HepG2 (cell line): Measurements from ENCODE around the gene TMTC2. TPM values are rescaled to one million over a fixed set of nuclear protein-coding genes. Genes with fewer than 3 reads are reported as not detected.

ENCODE experiments used
- ATAC-seq: fragments of 200-7000 bp; cut with Tn5 transposase; 3 replicates; pipeline ENCODE4 v1.9.1; 2020; ENCODE audit warnings: mild to moderate bottlenecking, moderate library complexity
- BruUV-seq: library from RNA; stranded (reverse); fragments of 400-500 nt; replicated peaks from 2 replicates; lab custom pipeline; 2021; lab: Mats Ljungman, UMichigan
- CTCF ChIA-PET: fragments of 300-600 bp; formaldehyde crosslinking; extraction: SDS; loops from one replicate; lab custom pipeline; 2021; ENCODE audit warnings: low total read pairs, inconsistent platforms, low intra/inter-chr PET ratio; lab: Yijun Ruan, JAX
- POLR2A ChIA-PET: fragments of 350-600 bp; sonication (Branson Sonifier 250); formaldehyde crosslinking; loops from one replicate; lab custom pipeline; 2020; ENCODE audit warnings: antibody characterized with exemption, inconsistent platforms; lab: Yijun Ruan, JAX
- DNase-seq: peaks from one replicate; pipeline ENCODE4 v3.0.0-alpha.2; 2015; ENCODE audit warnings: low spot score
- FAIRE-seq: peaks from 3 replicates; lab custom pipeline; 2011; peaks lifted over from hg19 to GRCh38; lab: Jason Lieb, UNC
- H2AFZ ChIP-seq: one replicate; pipeline ENCODE4 v1.6.1; 2011; ENCODE audit warnings: low read length, inconsistent platforms
- H3K27ac ChIP-seq: fragments of 300-600 bp; 3 replicates; pipeline ENCODE4 v1.8.0; 2011; ENCODE audit warnings: mixed run types, mild to moderate bottlenecking, mixed read lengths, low read length, inconsistent platforms; ENCODE audit not compliant: insufficient read depth; ENCODE audit errors: extremely low read length
- H3K27me3 ChIP-seq, 2 experiments: fragments of 200-600 bp in 1 of 2; 2 replicates in 1 of 2; 3 replicates in 1 of 2; pipeline versions ENCODE4 v1.6.0 to v1.8.0; 2011; ENCODE audit warnings: low read length in 2 of 2, mild to moderate bottlenecking in 2 of 2, moderate library complexity in 2 of 2, inconsistent platforms in 1 of 2; ENCODE audit not compliant: insufficient read depth in 2 of 2, control insufficient read depth in 1 of 2
- H3K36me3 ChIP-seq, 2 experiments: fragments of 200-600 bp in 1 of 2; replicated peaks in 1 of 2; 2 replicates in 1 of 2; 3 replicates in 1 of 2; pipeline versions ENCODE4 v1.5.1 to v1.8.0; 2011; ENCODE audit warnings: low read length in 2 of 2, inconsistent platforms in 1 of 2; ENCODE audit not compliant: insufficient read depth in 2 of 2, control insufficient read depth in 1 of 2
- H3K4me1 ChIP-seq: 2 replicates; pipeline ENCODE4 v1.5.1; 2012; ENCODE audit warnings: low read length, inconsistent platforms; ENCODE audit not compliant: insufficient read depth
- H3K4me2 ChIP-seq: 2 replicates; pipeline ENCODE4 v1.6.0; 2011; ENCODE audit warnings: low read depth, low read length, inconsistent platforms
- H3K4me3 ChIP-seq, 3 experiments: fragments of 200-600 bp in 1 of 3; sonication (generic), shearing (Covaris generic) in 1 of 3; replicated peaks in 1 of 3; 2 replicates each; pipeline ENCODE4 v1.5.1; 2011 to 2016; ENCODE audit warnings: low read length in 3 of 3, inconsistent platforms in 2 of 3, low read depth in 2 of 3, mild to moderate bottlenecking in 2 of 3, control low read depth in 1 of 3, mixed read lengths in 1 of 3; ENCODE audit not compliant: insufficient read depth in 1 of 3
- H3K79me2 ChIP-seq: one replicate; pipeline ENCODE4 v1.6.1; 2011; ENCODE audit warnings: low read length, inconsistent platforms; ENCODE audit not compliant: insufficient read depth
- H3K9ac ChIP-seq: 2 replicates; pipeline ENCODE4 v1.6.0; 2011; ENCODE audit warnings: mild to moderate bottlenecking, low read depth, low read length, inconsistent platforms; ENCODE audit not compliant: insufficient read depth
- H3K9me3 ChIP-seq: 2 replicates; pipeline ENCODE4 v1.5.1; 2012; ENCODE audit warnings: mild to moderate bottlenecking, low read length
- H4K20me1 ChIP-seq: 2 replicates; pipeline ENCODE4 v1.6.0; 2011; ENCODE audit warnings: inconsistent platforms, mild to moderate bottlenecking, low read length, moderate library complexity; ENCODE audit not compliant: insufficient read depth
- HDAC2 ChIP-seq: sonication (generic); formaldehyde crosslinking; IDR thresholded peaks from 2 replicates; pipeline ENCODE4 v1.4.0; 2020; ENCODE audit warnings: missing genetic modification reagents
- MAFK ChIP-seq, 2 experiments: IDR thresholded peaks in 1 of 2; conservative IDR thresholded peaks in 1 of 2; 2 replicates each; pipeline ENCODE4 v1.6.1; 2011; ENCODE audit warnings: improper control_type of control experiment in 2 of 2, low read length in 2 of 2
- ZNF792 ChIP-seq: IDR thresholded peaks from 2 replicates; pipeline ENCODE4 v1.6.1; 2016
- WGBS: methylation state at CpG from one replicate; pipeline ENCODE4 v1.1.6; 2017; ENCODE audit warnings: low lambda C conversion rate; 5-methylcytosine and 5-hydroxymethylcytosine counted together
- in situ Hi-C: cut with HindIII; loops from 2 replicates; pipeline ENCODE4 v1.10.0; 2017; ENCODE audit warnings: low pct_unique_long_range_greater_than_20kb; ENCODE audit not compliant: extremely low pct_ligation_motif_present
- intact Hi-C: fragments of 100-400 bp; cut with micrococcal nuclease; formaldehyde crosslinking; loops from one replicate; pipeline ENCODE4 v1.10.0; 2022; ENCODE audit not compliant: unreplicated experiment
- polyA plus RNA-seq, 8 experiments: library from polyadenylated mRNA; depleted of rRNA in 3 of 8; stranded (reverse) in 7 of 8; unstranded in 1 of 8; fragments of >200 nt; fragmentation: Illumina TruSeq in 4 of 8; extraction: Trizol in 4 of 8; gene quantifications; 2 replicates each; pipeline versions ENCODE4 v1.2.1 to v1.2.3, GENCODE V29; 2011 to 2016; ENCODE audit warnings: low read depth in 4 of 8, missing spikeins in 1 of 8, mixed read lengths in 1 of 8; ENCODE audit not compliant: insufficient read depth in 1 of 8
- small RNA-seq, 3 experiments: library from RNA; depleted of rRNA; stranded (forward); fragments of <200 nt; gene quantifications; one replicate each; pipeline ENCODE3, GENCODE V24; 2012; ENCODE audit warnings: low read depth in 2 of 3, low replicate concordance in 1 of 3; ENCODE audit not compliant: insufficient read length in 3 of 3, insufficient read depth in 2 of 3
- total RNA-seq, 5 experiments: library from RNA; depleted of rRNA; stranded (reverse); fragments of >200 nt; fragmentation: Illumina TruSeq; extraction: Trizol; gene quantifications; 2 replicates each; pipeline ENCODE4 v1.2.3, GENCODE V29; 2016; ENCODE audit warnings: low read depth in 1 of 5
- TF ChIP-seq, protein P1 (sequence below): sonication (generic); formaldehyde crosslinking; IDR thresholded peaks from 2 replicates; pipeline ENCODE4 v1.5.1; 2020; ENCODE audit warnings: mild to moderate bottlenecking, missing genetic modification reagents, borderline replicate concordance
- TF ChIP-seq, protein P2 (sequence below): sonication (generic); formaldehyde crosslinking; IDR thresholded peaks from 2 replicates; pipeline ENCODE4 v1.5.1; 2020; ENCODE audit warnings: missing genetic modification reagents, mild to moderate bottlenecking, borderline replicate concordance

Gene TMTC2
- total and polyA plus RNA-seq, 2 of the 13 experiments (the other 11 are each of a cell fraction or from before 2014, with no cell fraction given) = 0.55 to 0.63 TPM

GRCh38 chr12:83181074-83181473 is 494.4 kb downstream of the TMTC2 start:
- ChIA-PET POLR2A (no interaction called here), CTCF (no interaction called here)
- Histone ChIP-seq H3K79me2 (no peaks in the 10 kb centered on the region), H4K20me1 (no peaks in the 10 kb centered on the region), H3K27ac (no peak overlapping the region), H3K27me3 (no peaks in the 10 kb centered on the region), H3K9me3 (peaks cover 8% of the 10 kb centered on the region; the same call in 1 of the 2 replicates), H2AFZ (no peak overlapping the region), H3K4me1 (no peaks in the 10 kb centered on the region), H3K4me2 (no peak overlapping the region), H3K4me3 (no peak overlapping the region), H3K9ac (no peak overlapping the region), H3K36me3 (no peaks in the 10 kb centered on the region)
- no peak for TF ChIP-seq HDAC2 (CRISPR knock-in tag)
- peak; percentile 6 to 57; a peak in 2 of 4 replicates for TF ChIP-seq MAFK (conservative IDR thresholded peaks at IDR 0.05 in 1 of 2, IDR thresholded peaks at IDR 0.05 in 1 of 2; ENCODE audit: low read length in 2 of 2)
- TF ChIP-seq, protein P1, sequence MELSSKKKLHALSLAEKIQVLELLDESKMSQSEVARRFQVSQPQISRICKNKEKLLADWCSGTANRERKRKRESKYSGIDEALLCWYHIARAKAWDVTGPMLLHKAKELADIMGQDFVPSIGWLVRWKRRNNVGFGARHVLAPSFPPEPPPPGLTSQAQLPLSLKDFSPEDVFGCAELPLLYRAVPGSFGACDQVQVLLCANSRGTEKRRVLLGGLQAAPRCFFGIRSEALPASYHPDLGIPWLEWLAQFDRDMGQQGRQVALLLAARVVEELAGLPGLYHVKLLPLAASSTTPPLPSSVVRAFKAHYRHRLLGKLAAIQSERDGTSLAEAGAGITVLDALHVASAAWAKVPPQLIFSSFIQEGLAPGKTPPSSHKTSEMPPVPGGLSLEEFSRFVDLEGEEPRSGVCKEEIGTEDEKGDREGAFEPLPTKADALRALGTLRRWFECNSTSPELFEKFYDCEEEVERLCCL (CRISPR knock-in tag) = no peak
- TF ChIP-seq, protein P2, sequence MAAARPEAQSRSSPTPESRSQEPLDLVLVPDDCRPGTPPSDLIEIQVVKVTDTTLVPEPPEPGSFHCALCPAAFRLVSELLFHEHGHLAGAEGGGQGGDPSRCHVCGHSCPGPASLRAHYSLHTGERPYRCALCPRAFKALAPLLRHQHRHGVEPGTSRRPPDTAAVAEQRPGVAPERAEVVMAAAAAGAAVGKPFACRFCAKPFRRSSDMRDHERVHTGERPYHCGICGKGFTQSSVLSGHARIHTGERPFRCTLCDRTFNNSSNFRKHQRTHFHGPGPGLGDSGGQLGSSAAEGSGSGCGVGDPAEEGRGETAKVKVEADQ = no peak
- no TSS peak for BruUV-seq
- ATAC-seq = no peak
- no peak for FAIRE-seq
- 29% methylated on average over 1 of the region's 1 CpG for WGBS
- in situ Hi-C loops (no loop called here), intact Hi-C loops (no loop called here)
- DNase-seq = no peak

DNA sequence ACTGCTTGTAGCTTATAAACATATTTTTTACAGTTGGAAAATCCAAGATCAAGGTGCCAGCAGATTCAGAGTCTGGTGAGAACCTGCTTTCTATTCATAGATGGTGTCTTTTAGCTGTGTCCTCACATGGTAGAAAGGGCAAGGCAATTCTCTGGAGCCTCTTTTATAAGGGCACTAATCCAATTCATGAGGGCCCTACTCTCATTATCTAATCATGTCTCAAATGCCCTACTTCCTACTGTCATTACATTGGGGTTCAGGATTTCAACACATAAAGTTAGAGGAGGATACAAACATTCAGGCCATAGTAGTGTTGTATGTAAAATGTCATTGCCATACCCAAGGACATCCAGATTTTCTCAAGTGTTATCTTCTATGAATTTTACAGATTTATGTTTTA is 496.4 kb downstream of the TMTC2 start:
- no peaks in the 10 kb centered on the region for H3K27me3 ChIP-seq
- no peaks in the 10 kb centered on the region for H3K36me3 ChIP-seq
- FAIRE-seq = no peak
- no peak overlapping the region for H2AFZ ChIP-seq
- no peak overlapping the region for H3K27ac ChIP-seq
- no peak for TF ChIP-seq ZNF792 (CRISPR knock-in tag)
- TF ChIP-seq, all 625 proteins: peak for 0
- intact Hi-C loops = no loop called here
- BruUV-seq = no TSS peak
- no peak overlapping the region for H3K4me3 ChIP-seq
- no peak for DNase-seq
- POLR2A ChIA-PET = no interaction called here
- H3K9ac ChIP-seq = no peak overlapping the region
- no peak overlapping the region for H3K4me2 ChIP-seq
- no peaks in the 10 kb centered on the region for H3K4me1 ChIP-seq
- H3K9me3 ChIP-seq = peaks cover 10% of the 10 kb centered on the region
- CTCF ChIA-PET = no interaction called here
- H3K79me2 ChIP-seq = no peaks in the 10 kb centered on the region
- no peak for ATAC-seq
- in situ Hi-C loops = no loop called here
- H4K20me1 ChIP-seq = no peaks in the 10 kb centered on the region

Small RNA genes within 50 kb of the gene (small RNA-seq; reads per million reads assigned to genes)
- gene RNU6-977P = 0 reads per million in 3 experiments
